HL-60/S4 (cell line): ENCODE results near the gene REC8.
"Not testable (repeated sequence)": the region's sequence is repeated elsewhere in the genome, so short reads cannot be mapped to it uniquely, and the experiment has no call there.

Experiments
- in situ Hi-C: fragments of 300-500 bp; cut with MboI; formaldehyde crosslinking; loops from 2 replicates; pipeline ENCODE4 v1.14.3; 2022; ENCODE audit warnings: low sequenced_read_pairs

The REC8 gene

DNA sequence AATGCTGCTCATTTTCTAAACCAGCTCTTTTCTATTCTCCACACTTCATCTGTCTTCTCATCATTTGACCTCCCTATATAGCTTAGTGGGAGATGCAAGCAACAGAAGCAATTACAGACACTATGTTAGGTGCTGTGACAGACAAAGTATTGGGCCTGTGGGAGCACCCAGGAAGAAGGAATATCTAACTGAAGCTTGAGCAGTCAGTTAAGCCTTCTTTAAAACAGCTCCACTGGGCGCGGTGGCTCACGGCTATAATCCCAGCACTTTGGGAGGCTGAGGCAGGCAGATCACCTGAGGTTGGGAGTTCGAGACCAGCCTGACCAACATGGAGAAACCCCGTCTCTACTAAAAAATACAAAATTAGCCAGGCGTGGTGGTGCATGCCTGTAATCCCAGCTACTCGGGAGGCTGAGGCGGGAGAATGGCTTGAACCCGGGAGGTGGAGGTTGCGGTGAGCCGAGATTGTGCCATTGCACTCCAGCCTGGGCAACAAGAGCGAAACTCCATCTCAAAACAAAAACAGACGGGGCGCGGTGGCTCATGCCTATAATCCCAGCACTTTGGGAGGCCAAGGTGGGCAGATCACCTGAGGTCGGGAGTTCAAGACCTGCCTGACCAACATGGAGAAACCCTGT is 31.5 kb downstream of the REC8 start:
- in situ Hi-C loops: not testable (repeated sequence)

DNA sequence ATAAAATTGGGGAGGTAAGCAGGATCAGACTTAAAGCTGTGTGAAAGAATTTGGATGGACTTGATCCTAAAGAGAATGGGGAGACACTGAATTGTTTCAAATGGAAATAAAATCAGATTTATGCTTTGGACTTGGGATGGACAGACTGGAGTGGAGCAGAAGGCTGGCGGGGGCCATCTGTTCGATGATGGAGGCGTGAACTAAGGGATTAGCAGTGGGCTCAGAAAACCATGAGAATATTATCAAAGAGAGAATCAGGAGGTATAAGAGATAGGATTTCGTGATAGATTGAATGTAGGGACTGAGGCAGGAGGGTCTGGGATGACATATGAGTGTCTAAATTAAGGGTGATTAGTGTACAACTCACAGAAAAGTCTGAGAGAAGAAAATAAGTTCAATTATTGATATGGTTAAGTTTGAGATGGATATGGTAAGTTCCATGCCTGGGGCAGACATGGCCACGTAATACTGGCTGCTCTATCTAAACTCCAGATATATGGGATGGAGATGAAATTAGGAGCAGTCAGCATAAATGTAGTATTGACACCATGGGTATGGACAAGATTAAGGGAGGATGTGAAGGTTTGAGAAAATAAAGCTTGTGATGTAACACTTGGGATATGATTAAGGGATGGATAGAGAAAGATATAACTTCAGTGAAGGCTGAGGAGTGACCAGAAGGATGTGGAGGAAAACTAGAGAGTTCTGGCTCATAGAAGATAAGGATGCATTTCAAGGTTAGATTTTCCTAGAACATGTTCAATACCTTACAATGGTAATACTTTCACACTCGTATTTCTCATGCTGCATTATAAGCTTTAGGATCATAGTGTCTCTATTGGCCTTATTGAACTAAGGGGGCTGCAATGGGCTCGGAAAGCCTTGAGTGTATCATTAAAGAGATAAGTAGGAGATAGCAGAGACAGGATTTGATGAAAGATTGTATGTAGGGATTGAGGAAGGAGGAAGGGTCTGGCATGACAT is 32.6 kb downstream of the REC8 start:
- in situ Hi-C loops: no loop called here

DNA sequence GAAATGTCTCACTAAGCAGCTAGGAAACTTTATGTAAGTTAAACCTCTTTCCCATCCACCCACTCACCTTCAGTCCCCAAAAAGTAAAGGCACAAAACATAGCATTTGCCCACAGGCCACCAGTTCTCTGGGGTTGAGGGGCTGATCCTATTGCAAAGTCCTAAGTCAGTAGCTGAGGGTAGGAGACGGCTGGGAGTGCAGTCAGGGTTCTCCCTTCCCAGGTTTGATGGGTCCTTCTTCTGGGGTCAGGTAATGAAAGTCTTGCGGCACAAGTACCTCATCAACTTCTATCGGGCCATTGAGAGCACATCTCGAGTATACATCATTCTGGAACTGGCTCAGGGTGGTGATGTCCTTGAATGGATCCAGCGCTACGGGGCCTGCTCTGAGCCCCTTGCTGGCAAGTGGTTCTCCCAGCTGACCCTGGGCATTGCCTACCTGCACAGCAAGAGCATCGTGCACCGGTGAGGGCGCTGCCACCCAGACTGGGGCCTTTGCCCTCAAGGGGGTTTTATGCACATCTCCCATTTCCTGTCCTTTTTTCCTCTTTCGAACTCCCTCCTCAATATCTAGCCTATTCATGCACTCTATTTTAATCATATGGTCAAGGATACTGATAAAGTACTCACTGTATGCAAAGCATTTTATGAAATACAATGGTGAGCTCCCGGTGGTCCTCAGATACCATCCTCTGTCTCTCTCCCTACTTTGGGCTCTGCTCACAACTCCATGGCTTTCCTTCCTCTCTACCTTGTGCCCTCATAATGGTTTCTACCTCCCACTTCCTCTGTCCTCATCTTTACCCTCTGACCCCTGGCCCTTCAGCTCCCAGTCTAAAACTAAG is 34.6 kb downstream of the REC8 start:
- in situ Hi-C loops: no loop called here

DNA sequence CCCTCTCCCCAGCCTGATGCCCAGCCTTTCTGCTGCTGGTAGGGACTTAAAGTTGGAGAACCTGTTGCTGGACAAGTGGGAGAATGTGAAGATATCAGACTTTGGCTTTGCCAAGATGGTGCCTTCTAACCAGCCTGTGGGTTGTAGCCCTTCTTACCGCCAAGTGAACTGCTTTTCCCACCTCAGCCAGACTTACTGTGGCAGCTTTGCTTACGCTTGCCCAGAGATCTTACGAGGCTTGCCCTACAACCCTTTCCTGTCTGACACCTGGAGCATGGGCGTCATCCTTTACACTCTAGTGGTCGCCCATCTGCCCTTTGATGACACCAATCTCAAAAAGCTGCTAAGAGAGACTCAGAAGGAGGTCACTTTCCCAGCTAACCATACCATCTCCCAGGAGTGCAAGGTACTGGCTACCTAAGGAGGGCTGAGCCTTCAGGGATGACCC is 35.2 kb downstream of the REC8 start:
- in situ Hi-C loops: no loop called here

DNA sequence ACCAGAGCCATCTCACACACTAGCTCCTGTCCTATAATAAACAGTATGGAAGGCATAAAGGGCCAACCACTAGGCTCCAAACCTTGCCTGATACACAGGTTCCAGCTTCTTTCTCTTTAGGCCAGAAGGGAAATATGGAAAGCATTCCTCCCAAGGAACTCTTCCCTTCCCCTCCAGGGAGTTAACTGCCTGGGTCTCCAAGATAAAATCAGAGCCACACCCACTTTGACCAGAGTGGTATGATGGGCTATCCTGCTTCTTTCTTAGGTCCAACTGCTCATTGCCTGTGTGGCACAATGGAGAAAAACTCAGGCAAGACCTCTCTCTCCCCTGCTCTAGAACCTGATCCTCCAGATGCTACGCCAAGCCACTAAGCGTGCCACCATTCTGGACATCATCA is 35.7 kb downstream of the REC8 start:
- in situ Hi-C loops: no loop called here

DNA sequence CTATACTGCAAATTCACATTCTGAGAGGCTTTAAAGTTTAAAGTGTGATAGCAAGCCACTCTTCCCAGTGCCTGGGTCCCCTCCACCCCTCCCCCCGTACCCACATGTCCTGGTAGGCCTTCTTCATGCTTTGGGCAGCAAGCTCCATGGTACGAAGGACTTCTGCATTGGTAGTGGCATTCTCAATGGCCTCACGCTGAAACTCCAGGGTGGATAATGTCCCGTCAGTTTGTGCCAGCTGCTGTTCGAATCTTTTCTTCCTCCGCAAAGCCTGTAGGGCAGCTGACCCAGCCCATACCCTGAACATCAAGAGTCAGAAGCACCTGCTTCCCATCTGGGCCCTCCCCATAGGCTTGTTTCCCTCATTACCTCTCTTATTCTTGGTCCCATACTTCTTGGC is 39.4 kb downstream of the REC8 start:
- in situ Hi-C loops: no loop called here

DNA sequence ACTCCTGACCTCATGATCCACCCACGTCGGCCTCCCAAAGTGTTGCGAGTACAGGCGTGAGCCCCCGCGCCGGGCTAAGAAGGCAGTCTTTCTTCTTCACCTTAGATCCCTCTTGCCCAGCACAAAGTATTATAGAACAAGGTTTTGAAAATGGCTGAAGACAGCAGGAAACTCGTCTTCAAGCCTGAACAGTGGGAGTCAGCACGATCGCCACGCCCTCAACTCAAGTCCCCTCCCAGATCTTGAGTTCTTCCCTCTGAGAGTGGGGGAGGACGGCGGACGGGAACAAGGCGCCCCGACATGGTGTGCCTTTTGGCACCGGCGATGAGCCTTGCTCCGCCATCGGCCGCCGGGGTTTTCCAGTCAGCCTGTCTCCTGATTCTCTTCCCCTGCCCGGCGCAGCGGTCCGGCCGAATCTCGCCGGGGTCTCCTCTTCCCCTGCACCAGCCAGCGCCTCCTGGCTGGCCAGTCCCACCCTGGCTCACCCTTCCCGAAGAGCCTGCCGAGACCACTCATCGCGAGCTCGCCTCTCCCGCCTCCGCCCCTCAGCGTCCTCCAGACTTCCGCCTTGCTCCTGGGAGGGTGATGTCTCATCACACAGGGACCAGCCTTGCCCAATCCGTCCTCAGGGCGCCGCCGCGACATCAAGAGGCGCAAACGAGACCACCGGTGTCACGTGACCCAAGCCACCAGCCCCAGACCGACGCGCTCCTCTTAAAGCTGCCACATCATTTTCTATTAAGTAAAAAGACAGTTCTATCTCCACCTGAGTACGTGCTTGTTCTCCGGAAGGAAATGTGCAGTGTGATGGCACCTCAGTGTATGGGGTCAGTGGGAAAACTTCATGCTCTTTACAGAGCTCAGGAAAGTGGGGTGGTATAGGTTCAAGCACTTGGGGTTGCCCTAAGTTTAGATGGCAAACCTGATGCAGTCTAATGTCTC is 41.3 kb downstream of the REC8 start, which contains the start of gene CHMP4A:
Gene CHMP4A (minus strand): TSS at position 565 of the 942 bp plus-strand sequence. CDS start 49 bp downstream, at position 516.
- in situ Hi-C loops: no loop called here

DNA sequence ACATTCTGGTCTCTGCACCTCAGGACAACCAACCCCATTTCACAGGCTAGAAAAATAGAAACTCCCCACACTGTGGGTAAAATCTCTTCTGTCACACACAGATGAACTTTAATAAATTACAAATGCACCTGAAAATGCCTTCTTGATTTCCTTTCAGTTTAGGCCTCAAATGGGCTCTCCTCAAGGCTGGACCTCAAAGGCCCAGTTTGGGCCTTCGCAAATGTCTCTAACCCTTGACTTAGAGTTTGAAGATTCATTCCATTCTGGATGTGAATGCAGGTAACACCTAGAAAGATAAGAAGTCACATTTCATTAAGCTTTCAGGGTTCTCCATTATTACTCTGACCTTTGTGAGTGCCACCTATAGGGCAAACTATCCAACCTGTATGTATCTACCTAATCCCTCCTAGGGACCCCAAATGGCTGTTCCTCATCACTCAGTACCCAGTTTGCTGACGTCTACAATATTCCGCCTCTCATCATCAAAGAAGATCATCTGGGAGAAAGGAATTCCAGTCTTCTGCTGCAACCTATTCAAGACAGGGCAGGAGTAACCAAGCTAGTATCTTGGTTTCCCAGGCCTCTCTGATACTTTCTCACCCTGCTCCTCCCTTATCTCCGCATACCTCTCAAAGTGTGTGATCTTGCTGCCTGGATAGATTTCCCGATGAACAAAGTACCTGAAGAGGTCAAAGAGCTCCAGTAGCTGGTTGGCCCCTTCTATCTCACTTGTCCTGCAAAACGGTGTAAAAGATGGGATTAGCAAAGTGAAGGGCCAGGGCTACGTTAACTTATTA is 42.2 kb downstream of the REC8 start:
- in situ Hi-C loops: no loop called here

DNA sequence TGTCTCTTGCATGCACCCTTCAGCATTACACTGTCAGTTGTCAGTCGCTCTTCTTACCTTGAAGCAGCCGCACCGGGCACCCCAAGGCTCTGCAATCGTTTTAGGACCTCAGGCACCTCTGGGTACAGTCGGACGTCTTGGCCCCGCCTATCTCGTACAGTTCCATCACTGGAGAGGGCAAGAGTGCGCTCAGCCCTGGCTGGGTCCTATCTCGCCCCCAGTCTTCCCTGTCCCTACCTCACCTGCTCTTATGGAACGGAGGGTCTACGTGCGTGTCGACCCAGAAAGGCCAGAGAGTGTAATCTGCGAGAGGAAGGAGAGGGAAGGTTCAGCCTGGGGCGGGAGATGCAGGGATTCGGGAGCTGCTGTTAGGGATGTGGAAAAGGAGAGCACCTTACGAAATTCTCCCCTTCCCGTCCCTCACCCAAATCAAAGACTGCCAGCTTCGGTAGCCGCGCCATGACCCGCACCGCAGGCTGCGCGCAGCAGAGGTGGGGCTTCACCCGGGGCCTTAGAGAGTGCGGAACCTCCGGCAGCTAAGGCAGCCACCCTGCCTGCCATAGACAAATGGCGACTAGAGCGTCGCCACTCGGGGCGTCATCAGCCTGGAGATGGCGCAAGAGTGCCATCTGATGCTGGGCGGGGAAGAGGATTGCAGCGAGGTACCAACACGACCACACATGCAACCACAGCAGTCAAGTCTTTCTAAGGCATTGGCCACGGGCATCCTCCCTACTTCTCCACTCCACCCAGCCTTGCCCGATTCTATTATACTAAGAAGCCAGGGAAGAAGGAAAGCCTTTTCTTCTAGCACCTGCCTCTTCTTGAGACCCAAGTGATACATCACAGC is 43.8 kb downstream of the REC8 start, which contains the start of gene MDP1:
Gene MDP1 (minus strand): TSS at position 572 of the 850 bp plus-strand sequence. CDS start 111 bp downstream, at position 461.
- in situ Hi-C loops: no loop called here

DNA sequence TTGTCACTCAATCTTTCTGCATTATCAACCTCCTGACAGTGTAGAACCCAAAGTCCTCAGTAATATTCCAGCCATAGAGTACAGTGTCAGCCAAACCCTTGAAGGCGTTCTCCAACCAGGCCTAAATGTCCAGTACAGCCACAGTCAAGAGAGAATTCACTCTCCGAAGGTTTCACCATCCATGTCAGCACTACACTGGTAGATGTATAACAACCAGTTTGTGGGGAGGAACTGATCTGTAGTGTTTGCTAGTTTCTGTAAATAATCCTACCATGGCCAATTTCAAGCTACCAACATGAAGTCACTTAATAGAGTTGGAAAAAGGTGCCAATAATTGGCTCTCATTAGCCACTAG is 44.4 kb downstream of the REC8 start:
- in situ Hi-C loops: no loop called here

DNA sequence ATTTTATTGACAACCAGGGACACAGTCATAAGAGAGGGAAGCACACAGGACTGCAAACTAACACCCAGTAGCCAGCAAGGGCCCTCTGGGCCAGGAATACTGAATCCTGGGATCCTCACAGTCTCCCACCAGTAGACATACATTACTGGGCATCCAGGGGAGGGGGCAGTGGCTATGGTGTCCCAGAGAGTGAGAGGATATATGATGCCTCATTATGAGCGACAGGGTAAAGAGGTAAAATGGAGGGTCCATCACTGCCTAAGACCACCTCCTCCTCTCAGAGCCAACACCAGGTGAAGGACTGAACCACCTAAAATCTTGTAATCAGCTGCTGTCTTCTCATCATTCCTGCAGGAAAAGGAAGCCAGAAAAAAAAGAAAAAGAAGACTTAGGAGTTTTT is 45.0 kb downstream of the REC8 start:
- in situ Hi-C loops: not testable (repeated sequence)

DNA sequence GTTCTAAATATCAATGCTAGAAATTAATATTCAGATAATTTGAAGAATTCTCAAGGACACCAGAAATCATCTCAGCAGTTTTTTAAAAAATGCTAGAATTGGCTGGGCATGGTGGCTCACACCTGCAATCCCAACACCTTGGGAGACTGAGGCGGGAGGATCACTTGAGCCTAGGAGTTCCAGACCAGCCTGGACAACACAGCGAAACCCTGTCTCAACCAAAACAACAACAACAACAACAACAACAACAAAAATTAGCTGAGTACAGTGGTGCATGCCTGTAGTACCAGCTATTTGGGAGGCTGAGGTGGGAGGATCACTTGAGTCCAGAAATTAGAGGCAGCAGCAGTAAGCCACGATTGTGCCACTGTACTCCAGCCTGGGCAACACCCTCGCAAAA is 47.2 kb downstream of the REC8 start:
- in situ Hi-C loops: no loop called here

DNA sequence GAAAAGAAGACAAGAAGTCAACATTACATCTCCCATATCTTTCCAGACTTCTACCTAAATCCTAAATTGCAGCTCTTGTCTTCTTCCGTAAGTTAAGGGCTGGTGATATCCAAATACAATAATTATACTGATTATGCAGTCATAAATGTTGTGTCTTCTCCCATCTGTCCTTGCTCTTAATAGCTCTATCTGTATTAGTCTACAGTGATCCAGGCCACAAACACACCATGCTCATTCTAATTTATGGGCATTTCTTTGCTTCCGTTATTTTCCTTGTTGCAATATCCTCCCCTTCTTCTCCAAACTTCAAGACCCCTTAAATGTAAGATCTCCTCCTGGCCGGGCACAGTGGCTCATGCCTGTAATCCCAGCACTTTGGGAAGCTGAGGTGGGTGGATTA is 47.6 kb downstream of the REC8 start:
- in situ Hi-C loops: no loop called here

DNA sequence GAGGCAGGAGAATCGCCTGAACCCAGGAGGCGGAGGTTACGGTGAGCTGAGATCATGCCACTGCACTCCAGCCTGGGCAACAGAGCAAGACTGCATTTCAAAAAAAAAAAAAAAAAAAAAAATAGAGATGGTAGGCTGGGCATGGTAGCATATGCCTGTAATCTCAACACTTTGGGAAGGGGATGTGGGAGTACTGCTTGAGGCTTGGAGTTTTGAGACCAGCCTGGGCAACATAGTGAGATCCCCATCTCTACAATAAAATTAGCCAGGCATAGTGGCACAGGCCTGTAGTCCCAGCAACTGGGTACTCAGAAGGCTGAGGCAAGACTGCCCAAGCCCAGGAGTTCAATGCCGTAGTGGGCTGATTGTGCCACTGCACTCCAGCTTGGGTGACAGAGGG is 51.1 kb downstream of the REC8 start:
- in situ Hi-C loops: not testable (repeated sequence)

DNA sequence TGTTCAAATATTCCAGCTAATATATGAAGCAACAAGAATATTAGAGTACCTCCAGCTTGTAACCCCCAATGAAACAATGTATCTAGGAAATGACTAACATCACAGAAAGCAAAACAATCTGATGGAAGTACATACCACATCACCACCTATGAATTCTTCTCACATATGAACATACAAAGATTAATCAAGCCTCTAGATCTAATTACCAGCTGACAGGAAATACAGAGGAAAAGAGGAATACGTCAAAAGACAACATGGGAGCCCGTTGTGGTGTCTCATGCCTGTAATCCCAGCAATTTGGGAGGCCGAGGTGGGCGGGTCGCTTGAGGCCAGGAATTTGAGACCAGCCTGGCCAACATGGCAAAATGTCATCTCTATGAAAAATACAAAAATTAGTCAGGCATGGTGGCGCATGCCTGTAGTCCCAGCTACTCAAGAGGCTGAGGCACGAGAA is 52.8 kb downstream of the REC8 start:
- in situ Hi-C loops: no loop called here

DNA sequence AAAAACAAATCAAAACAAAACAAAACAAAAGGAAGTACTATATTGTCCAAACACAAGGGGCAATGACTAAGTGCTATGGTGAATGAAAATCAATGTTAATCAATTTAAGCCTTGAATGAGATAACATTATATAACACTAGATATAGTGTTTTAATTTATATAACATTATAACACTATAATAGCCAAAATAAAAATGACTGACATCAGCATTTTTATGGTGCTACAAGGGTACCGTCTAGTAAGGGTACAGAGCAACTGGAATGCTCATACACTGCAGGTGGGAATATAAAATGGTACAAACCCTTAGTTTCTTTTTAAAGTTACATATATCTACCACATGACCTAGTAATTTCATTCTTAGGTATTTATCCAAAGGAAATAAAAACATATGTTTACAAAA is 54.6 kb downstream of the REC8 start:
- in situ Hi-C loops: no loop called here

DNA sequence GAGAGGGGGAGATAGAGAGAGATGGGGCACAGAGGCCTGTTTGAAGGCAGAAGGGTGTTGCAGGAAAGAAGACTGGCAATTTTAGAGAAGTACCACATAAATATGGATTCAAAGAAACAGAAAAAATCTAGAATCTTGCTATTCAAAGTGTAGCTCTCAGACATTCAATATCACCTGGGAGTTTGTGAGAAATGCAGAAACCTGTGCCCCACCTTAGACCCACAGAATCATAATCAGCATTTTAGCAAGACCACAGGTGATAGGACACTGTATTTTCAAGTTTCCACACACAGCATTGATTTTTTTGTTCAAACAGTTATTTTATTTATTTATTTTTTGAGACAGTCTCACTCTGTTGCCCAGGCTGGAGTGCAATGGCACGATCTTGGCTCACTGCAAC is 57.0 kb downstream of the REC8 start:
- in situ Hi-C loops: no loop called here
